Right kidney (tissue), 1 donor: Measurements from ENCODE around the gene JARID2.

Source experiments
- DNase-seq: peaks from one replicate; pipeline ENCODE4 v3.0.0-alpha.2; 2016

JARID2 gene

GRCh38 chr6:15358579-15359327, 112.9 kb downstream of the JARID2 start:
- no peak for DNase-seq

DNA sequence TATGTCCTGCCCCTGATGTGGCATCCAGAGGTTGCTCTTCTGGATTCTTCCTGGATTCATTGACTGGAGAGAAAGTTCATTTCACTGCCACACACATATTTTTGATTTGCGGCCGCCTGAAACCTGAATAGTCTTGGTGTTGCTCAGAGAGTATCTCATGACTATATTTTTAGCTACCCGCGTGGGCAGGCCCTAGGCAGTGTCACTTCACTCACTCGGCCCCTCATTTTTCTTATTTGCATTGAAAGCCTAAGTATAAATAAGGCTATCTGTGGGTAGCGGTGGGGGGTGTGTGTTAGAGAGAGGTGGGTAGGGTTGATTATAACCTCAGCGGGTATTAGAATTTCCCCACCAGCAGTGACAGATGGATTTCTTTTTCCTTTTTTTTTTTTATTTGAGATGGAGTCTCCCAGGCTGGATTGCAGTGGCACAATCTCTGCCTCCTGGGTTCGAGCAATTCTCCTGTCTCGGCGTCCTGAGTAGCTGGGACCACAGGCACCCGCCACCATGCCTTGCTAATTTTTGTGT, 113.5 kb downstream of the JARID2 start:
- DNase-seq: no peak

- no peak for DNase-seq
Observed at GRCh38 chr6:15360300-15360699, 114.4 kb downstream of the JARID2 start.

DNA sequence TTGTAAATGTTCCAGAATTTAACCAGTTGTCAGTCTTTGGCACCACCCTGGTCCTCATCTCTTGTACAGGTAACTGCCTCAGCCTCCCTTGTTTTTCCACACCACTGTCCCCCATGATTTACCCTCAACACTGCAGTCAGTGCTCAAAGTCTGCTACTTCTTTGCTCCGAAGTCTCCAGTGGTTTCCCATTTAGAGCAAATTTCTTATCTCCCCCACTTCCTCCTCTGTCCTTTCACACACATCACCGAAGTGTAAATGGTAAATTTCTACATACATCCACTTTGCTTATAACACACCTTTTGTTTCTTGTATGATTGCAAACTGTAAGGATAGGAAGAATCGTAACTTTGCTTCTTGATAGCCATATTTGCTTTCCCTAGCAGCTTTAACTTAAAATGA, 115.3 kb downstream of the JARID2 start:
- DNase-seq: no peak

DNA sequence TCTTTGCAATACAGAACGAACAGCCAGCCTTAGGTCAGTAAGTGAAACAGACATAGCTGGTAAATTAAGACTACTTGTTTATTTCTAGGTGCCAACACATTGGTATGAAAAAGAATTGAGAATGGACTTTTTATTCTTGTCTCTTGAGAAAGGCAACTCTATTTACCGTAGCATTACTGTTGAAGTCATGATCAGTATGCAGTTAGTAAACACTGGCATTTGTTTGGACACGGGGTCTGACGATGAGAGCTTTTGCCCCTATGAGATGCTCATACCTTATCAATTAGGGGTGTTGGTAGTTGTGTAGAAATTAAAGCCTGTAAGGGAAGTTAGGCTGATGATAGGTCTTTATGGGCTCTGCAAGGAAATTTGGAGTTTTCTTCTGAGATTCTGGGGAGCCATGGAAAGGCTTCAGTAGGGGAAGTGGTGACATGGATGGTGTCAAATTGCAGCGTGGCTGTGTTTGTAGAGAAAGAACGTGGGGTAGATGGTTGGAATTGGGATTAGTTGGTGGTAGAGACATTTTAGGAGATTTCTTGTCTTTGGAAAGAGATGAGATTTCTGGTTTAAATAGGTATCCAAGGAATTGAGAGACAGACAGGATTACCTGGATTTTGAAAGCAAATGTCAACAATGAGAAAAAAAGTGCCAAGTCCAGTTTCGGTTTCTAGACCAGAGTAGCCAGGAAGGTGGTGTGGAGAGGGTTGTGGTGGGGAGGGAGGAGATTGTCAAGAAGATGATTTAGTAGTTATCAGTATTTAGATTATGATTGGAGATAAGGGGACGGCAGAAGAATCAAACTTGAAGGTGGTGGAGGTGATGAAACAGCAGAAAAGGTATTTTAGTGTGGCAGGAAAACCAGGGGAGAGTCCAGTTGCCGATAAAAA, 116.6 kb downstream of the JARID2 start:
- DNase-seq: no peak

- DNase-seq: no peak
Observed at GRCh38 chr6:15363164-15363522, 117.3 kb downstream of the JARID2 start.

DNA sequence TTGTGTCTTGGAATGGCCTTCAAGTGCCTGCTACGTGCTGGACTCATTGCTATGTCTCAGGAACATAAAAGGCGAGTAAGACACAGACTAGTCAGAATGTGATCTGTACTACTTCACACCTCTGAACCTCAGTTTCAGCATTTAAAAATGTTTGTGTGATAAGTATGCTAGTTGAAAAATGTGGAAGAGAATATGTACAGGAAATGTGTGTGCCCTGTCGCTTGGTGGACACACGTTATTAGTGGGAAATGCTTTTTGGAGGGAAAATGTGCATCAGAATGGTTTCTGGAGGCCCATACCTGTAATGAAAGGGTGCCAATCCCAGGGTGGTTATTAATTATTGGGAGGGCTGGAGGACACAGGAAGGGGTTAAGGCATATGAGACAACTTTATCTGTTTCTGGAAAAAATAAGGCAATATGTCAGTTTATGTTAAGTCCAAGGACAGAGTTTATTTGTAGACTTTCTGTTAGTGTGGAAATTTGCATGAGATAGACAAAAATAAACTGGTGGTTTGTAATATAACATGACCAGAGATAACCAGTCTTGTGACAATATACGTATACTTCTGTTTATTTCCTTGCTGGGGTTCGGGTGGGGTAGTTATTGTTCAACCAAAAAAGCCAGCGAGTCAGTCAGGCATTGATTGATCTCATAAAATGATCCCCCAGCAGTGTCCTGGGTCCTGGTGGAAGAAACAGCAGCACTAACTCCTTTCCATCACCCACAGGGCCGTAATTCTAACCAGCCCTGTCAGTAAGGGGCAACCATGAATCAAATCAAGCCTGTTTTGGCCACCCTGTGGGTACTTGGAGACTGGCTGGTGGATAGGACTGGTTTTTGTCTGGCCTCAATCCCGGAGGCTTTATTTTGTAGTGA, 117.9 kb downstream of the JARID2 start:
- no peak for DNase-seq

DNA sequence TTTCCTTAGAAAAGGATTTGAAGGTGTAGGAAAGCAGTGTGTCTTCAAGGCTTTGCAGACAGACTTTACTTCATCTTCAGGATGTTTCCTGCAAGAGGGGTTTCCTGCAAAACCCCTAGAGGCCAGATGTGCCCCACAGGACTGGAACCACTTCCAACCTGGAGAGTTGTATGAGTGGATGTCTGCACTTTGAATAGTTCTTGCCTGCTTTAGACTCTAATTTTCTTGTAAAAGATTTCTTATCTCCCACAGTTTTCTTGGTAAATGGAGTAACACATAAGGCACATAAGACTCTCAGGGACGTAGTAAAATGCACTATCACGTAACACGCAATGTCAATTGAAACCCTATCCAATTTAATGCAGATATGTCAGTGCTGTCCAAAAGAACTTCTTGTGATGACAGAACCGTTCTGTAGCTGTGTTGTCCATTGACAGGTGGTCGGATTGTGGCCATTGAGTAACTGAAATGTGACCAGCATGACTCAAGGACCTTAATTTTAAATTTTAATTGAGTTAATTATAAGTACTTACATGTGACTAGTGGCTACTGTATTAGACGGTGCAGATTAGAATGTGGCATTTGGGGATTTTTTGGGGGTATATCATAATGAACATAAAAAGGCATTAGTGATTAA, 118.7 kb downstream of the JARID2 start:
- no peak for DNase-seq

GRCh38 chr6:15365273-15365687, 119.4 kb downstream of the JARID2 start:
- no peak for DNase-seq

DNA sequence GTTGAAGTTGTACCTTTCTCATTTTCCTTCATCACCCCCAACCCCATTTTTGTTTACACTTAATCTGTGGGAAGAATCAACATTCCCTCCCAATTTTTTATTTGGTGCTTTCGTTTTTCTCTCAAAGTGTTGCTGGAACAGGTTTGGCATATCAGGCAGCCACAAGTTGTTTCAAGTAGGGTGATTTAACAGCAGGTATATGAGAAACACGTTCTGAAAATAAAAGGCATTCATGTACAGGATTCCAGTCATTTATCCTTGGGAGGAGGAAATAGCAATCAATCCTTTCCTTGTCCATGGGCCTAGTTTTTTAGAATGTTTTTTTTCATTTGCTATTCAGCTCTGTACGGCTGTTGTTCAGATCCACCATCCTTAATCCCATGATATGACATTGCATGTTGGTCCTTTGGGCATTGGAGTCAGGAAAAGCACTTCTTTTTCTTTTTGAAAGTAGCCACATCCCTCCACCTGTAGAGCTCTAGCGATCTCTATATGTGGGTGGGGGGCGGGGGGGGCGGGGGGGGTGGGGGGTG, 120.2 kb downstream of the JARID2 start:
- no peak for DNase-seq

GRCh38 chr6:15366879-15367278, 121.0 kb downstream of the JARID2 start:
- DNase-seq: no peak

GRCh38 chr6:15368186-15368585, 122.3 kb downstream of the JARID2 start:
- no peak for DNase-seq

- no peak for DNase-seq
Observed at GRCh38 chr6:15368873-15369272, 123.0 kb downstream of the JARID2 start.

DNA sequence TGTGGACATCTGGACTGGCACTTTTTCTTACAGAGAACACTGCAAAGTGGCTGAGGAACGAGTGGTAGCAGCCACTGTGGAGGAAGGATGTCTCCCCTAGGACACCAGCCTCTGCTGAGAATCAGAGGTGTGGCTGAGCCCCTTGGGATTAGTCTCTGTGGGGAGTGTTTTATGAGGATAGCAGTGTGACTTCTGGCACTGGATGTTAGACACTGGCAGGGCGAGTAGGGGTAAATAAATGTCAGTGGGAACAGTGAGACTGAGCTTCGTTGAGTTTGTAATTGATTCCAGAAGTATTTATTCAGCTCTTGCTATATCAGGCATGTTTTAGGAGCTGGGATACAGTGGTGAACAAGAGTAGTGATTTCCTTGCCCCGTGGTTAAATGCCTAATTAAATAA, 124.0 kb downstream of the JARID2 start:
- no peak for DNase-seq

DNA sequence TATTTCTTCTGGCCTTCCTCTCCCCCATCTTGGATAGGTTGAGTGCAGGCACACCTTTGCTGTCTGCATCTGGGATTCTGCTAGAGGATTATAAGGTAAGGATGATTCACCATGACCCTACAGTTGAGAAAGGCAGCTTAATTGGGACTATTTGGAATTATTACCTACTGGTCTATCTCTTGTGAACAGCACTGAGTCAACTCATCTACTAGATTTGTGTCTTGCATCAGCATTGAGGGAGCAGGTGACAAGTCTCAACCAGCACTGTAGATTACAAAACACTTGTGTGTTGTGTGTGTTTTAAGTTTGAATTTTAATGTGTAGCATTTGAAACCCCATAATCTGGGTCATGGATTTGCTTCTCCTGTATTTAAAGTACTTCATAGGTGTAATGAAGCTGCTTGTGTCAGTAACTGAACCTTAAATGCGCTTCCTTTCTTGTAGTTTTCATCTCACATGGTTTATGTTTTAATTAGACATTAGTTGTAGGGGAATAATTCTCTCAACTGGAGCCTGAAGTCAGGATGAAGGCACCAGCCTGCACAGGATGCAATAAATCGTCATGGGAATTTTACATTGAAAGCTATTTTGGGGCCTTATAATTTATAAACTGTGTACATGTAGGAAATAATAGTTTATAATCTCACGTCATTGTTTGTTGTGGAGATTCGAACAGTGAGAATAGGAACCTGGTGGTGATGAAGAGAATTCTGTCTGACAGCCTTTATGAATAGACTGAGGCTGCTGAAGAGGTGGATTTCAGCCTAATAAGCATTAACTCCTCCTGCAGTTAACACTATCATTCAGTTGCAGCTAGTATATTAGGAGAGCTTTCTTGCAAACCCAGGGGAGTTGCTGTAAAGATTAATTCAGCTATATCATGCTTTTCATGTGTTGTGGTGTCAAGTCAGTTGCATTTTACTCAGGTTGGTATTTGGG, 125.1 kb downstream of the JARID2 start:
- no peak for DNase-seq

GRCh38 chr6:15372932-15373331, 127.1 kb downstream of the JARID2 start:
- DNase-seq: no peak

GRCh38 chr6:15374119-15374518, 128.2 kb downstream of the JARID2 start:
- DNase-seq: no peak

DNA sequence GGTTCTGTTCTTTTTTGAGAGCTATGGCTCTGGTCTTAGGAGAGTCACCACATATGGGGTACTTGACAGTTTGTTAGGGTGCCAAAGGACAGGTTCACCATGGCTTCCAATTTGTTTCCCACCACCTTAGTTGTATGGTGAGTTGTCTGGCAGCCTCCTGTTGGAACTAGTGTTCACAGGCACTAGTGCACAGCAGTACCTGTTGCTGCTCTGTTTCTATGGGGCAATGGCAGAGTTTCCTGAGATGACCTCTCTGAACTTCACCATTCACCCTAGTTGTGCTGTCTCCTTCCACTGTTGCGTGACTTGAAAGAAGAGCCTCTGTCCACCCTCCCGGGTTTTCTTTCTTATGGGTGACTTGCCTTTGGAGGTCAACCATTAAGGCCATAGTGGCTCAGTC, 129.1 kb downstream of the JARID2 start:
- no peak for DNase-seq

DNA sequence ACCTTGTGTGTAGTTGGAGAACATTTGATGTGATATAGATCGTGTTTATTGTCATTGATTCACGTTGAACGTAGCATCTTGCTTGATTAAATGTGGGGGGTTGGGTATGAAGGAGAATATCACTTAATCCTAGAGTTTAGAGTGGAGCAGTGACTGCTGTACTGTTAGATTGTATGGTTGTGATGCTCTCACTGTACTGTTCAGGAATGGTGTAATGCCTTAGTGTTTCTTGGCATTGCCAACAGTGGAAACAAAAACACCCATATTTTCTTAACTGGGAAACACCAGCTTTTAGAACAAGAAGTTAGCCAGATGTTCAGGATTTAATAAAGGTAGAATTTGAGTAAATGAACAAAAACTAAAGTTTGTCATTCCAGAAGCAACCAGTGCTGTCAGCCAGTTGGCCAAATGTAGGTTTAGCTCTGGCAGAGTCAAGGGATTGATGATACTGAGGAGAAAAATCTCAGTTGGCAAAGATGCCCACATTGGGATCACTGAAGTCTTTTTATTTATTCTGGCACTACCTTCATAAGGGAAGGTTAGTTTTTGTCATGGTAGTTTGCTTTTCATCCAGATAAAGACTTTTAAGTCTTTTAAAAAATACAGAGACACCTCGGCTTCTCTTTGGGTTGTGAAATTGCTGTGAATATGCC, 129.9 kb downstream of the JARID2 start:
- no peak for DNase-seq

GRCh38 chr6:15376900-15377487, 131.1 kb downstream of the JARID2 start:
- no peak for DNase-seq
